ENCODE data around the gene DHDH. TPM values are rescaled to one million over a fixed set of nuclear protein-coding genes. Genes with fewer than 3 reads are reported as not detected.

Gene DHDH
- total and polyA plus RNA-seq, 2 of the 13 experiments (the other 11 are each of a cell fraction or from before 2014, with no cell fraction given) = 0.13 to 0.91 TPM

DNA sequence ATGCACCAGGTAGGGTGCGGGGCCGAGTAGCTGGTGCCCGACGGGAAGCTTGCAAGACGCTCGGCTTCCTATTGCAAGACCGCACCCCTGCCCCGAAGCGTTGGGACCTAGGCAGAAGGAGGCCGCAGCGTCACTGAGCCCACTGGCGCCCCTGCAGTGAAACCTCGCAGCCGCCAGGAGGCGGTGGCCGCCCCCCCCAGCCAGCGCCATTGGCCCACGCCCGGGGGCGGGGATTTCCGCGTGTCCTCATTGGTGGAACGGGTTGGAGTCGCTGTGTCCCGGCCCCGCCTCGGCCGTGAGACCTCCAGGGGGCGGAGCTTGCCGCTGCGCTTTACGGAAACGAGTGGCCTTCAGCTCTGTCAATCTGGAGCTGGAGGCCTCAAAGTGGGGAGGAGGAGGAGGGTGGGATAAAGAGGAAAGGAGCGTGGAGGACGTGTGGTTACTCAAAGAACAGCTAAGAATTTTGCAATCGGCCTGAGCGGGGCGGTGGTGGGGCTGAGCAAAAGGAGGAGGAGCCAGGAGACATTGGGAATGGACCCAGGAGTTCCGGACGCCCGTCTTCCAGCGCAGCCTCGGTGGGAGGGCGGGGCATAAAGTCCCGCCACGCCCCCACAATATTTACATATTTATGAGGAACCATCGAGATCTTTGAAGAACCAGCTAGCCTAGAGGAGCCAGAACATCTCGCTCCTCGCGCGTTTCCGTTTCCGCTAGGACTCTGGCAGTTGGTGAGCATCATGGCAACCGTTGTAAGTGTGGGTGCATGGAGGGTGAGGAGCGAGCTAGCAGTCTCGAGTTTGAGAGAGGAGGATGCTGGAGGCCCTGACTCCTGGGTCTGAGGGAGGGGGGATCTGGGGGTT, 59.9 kb downstream of the DHDH start, which contains the start of the genes GYS1 and RUVBL2 (continued):
- no peak for TF ChIP-seq ZBTB2 (CRISPR knock-in tag; IDR thresholded peaks at IDR 0.05; ENCODE audit: low read depth)
- TF ChIP-seq TAF1 (CRISPR knock-in tag; IDR thresholded peaks at IDR 0.05) = peak; percentile 58
- no peak; the same call in 1 of the 2 replicates for TF ChIP-seq ZNF614 (CRISPR knock-in tag; IDR thresholded peaks at IDR 0.05; ENCODE audit: borderline replicate concordance)
- no peak for TF ChIP-seq ZNF800 (CRISPR knock-in tag; IDR thresholded peaks at IDR 0.05)
- no peak for TF ChIP-seq MLLT10 (CRISPR knock-in tag; IDR thresholded peaks at IDR 0.05)
- no peak for TF ChIP-seq ZKSCAN1 (IDR thresholded peaks at IDR 0.05; ENCODE audit: low read length)
- TF ChIP-seq CENPT (CRISPR knock-in tag; IDR thresholded peaks at IDR 0.05; ENCODE audit: low read depth) = no peak
- TF ChIP-seq, protein P1, sequence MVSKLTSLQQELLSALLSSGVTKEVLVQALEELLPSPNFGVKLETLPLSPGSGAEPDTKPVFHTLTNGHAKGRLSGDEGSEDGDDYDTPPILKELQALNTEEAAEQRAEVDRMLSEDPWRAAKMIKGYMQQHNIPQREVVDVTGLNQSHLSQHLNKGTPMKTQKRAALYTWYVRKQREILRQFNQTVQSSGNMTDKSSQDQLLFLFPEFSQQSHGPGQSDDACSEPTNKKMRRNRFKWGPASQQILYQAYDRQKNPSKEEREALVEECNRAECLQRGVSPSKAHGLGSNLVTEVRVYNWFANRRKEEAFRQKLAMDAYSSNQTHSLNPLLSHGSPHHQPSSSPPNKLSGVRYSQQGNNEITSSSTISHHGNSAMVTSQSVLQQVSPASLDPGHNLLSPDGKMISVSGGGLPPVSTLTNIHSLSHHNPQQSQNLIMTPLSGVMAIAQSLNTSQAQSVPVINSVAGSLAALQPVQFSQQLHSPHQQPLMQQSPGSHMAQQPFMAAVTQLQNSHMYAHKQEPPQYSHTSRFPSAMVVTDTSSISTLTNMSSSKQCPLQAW (CRISPR knock-in tag; IDR thresholded peaks at IDR 0.05) = peak; percentile 55
- no peak for TF ChIP-seq SP1 (IDR thresholded peaks at IDR 0.05)
- TF ChIP-seq SP1 (CRISPR knock-in tag; IDR thresholded peaks at IDR 0.05) = peak; percentile 94
- TF ChIP-seq, protein P2, sequence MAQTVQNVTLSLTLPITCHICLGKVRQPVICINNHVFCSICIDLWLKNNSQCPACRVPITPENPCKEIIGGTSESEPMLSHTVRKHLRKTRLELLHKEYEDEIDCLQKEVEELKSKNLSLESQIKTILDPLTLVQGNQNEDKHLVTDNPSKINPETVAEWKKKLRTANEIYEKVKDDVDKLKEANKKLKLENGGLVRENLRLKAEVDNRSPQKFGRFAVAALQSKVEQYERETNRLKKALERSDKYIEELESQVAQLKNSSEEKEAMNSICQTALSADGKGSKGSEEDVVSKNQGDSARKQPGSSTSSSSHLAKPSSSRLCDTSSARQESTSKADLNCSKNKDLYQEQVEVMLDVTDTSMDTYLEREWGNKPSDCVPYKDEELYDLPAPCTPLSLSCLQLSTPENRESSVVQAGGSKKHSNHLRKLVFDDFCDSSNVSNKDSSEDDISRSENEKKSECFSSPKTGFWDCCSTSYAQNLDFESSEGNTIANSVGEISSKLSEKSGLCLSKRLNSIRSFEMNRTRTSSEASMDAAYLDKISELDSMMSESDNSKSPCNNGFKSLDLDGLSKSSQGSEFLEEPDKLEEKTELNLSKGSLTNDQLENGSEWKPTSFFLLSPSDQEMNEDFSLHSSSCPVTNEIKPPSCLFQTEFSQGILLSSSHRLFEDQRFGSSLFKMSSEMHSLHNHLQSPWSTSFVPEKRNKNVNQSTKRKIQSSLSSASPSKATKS (CRISPR knock-in tag; IDR thresholded peaks at IDR 0.05) = no peak
- no peak for TF ChIP-seq MBNL3 (CRISPR knock-in tag; conservative IDR thresholded peaks at IDR 0.05)
- no peak for TF ChIP-seq TCF7 (IDR thresholded peaks at IDR 0.05; ENCODE audit: low read depth)
- TF ChIP-seq ZNF589 (CRISPR knock-in tag; conservative IDR thresholded peaks at IDR 0.05) = no peak
- TF ChIP-seq ATF5 (CRISPR knock-in tag; IDR thresholded peaks at IDR 0.05; ENCODE audit: low read depth) = 0 out of 2 replicates have a peak, but pooled peaks have one; percentile 9
- TF ChIP-seq SRSF1 (optimal IDR thresholded peaks at IDR 0.05; ENCODE audit: low read depth, low read length) = peak; percentile 27
- no peak for TF ChIP-seq RNF2 (conservative IDR thresholded peaks at IDR 0.05; ENCODE audit: low read depth)
- TF ChIP-seq, protein P3, sequence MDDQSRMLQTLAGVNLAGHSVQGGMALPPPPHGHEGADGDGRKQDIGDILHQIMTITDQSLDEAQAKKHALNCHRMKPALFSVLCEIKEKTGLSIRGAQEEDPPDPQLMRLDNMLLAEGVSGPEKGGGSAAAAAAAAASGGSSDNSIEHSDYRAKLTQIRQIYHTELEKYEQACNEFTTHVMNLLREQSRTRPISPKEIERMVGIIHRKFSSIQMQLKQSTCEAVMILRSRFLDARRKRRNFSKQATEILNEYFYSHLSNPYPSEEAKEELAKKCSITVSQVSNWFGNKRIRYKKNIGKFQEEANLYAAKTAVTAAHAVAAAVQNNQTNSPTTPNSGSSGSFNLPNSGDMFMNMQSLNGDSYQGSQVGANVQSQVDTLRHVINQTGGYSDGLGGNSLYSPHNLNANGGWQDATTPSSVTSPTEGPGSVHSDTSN (CRISPR knock-in tag; IDR thresholded peaks at IDR 0.05; ENCODE audit: borderline replicate concordance) = no peak
- TF ChIP-seq, protein P4, sequence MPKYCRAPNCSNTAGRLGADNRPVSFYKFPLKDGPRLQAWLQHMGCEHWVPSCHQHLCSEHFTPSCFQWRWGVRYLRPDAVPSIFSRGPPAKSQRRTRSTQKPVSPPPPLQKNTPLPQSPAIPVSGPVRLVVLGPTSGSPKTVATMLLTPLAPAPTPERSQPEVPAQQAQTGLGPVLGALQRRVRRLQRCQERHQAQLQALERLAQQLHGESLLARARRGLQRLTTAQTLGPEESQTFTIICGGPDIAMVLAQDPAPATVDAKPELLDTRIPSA (CRISPR knock-in tag; IDR thresholded peaks at IDR 0.05; ENCODE audit: borderline replicate concordance) = no peak
